Mesendoderm (in vitro differentiated cells): Measurements from ENCODE around the gene MRM1.

Experiments
- DNase-seq: peaks from one replicate; pipeline ENCODE4 v3.0.0; 2013
- H2AK5ac ChIP-seq: 2 replicates; pipeline ENCODE4 v1.6.1; 2013; ENCODE audit warnings: low read length, inconsistent platforms
- H2BK120ac ChIP-seq: 2 replicates; pipeline ENCODE4 v1.6.1; 2013; ENCODE audit warnings: low read depth, mild to moderate bottlenecking, low read length, moderate library complexity, mixed read lengths
- H2BK15ac ChIP-seq: replicated peaks from 2 replicates; pipeline ENCODE4 v1.6.1; 2013; ENCODE audit warnings: low read depth, mild to moderate bottlenecking, moderate library complexity
- H2BK5ac ChIP-seq: 2 replicates; pipeline ENCODE4 v1.6.1; 2013; ENCODE audit warnings: low read length, inconsistent platforms
- H3K18ac ChIP-seq: 2 replicates; pipeline ENCODE4 v1.6.1; 2013; ENCODE audit warnings: mild to moderate bottlenecking, low read length, mixed read lengths
- H3K23ac ChIP-seq: one replicate; pipeline ENCODE4 v1.6.1; 2013; ENCODE audit warnings: low read length
- H3K27ac ChIP-seq: 2 replicates; pipeline ENCODE4 v1.5.1; 2013; ENCODE audit warnings: low read depth, mild to moderate bottlenecking, inconsistent platforms, low read length, moderate library complexity
- H3K27me3 ChIP-seq: 2 replicates; pipeline ENCODE4 v1.6.1; 2013; ENCODE audit warnings: low read length, control low read depth, mild to moderate bottlenecking, inconsistent platforms; ENCODE audit not compliant: insufficient read depth, poor library complexity
- H3K36me3 ChIP-seq: 2 replicates; pipeline ENCODE4 v1.6.1; 2013; ENCODE audit warnings: low read length, inconsistent platforms; ENCODE audit not compliant: control insufficient read depth, insufficient read depth
- H3K4ac ChIP-seq: one replicate; pipeline ENCODE4 v1.6.1; 2013; ENCODE audit warnings: low read depth, mild to moderate bottlenecking, low read length, moderate library complexity
- H3K4me1 ChIP-seq: 2 replicates; pipeline ENCODE4 v1.6.1; 2013; ENCODE audit warnings: low read depth, low read length, inconsistent platforms; ENCODE audit not compliant: control insufficient read depth
- H3K4me2 ChIP-seq: 2 replicates; pipeline ENCODE4 v1.6.1; 2013; ENCODE audit warnings: low read length
- H3K4me3 ChIP-seq: 2 replicates; pipeline ENCODE4 v1.5.1; 2013; ENCODE audit warnings: mild to moderate bottlenecking, low read length
- H3K56ac ChIP-seq: one replicate; pipeline ENCODE4 v1.6.1; 2013; ENCODE audit warnings: low read length
- H3K79me1 ChIP-seq: 2 replicates; pipeline ENCODE4 v1.6.1; 2013; ENCODE audit warnings: low read length, inconsistent platforms
- H3K79me2 ChIP-seq: 2 replicates; pipeline ENCODE4 v1.6.1; 2013; ENCODE audit warnings: mild to moderate bottlenecking, low read length; ENCODE audit not compliant: control insufficient read depth, insufficient read depth
- H3K9ac ChIP-seq: 2 replicates; pipeline ENCODE4 v1.6.1; 2013; ENCODE audit warnings: low read length, inconsistent platforms
- H4K5ac ChIP-seq: one replicate; pipeline ENCODE4 v1.6.1; 2013; ENCODE audit warnings: low read length
- H4K8ac ChIP-seq: one replicate; pipeline ENCODE4 v1.6.1; 2013; ENCODE audit warnings: low read depth, mild to moderate bottlenecking, control low read depth, low read length, moderate library complexity
- WGBS: extraction: QIAGEN DNeasy Blood & Tissue Kit; methylation state at CpG from one replicate; pipeline ENCODE4 v1.1.7; 2013; ENCODE audit warnings: low lambda C conversion rate, missing lambda C conversion rate; ENCODE audit not compliant: insufficient coverage; ENCODE audit errors: extremely low coverage; 5-methylcytosine and 5-hydroxymethylcytosine counted together

The MRM1 gene

GRCh38 chr17:36627101-36627500, 25.7 kb downstream of the MRM1 start:
- Histone ChIP-seq H3K79me1 (no peaks in the 10 kb centered on the region), H3K56ac (no peak overlapping the region), H4K8ac (no peak overlapping the region), H3K4me3 (no peak overlapping the region), H3K4ac (no peak overlapping the region), H3K4me1 (no peaks in the 10 kb centered on the region), H3K79me2 (no peaks in the 10 kb centered on the region), H2BK15ac (no peak overlapping the region), H2BK120ac (no peak overlapping the region), H3K18ac (no peak overlapping the region), H3K27me3 (no peaks in the 10 kb centered on the region), H2AK5ac (no peak overlapping the region), H3K9ac (no peak overlapping the region), H4K5ac (no peak overlapping the region), H2BK5ac (no peak overlapping the region), H3K23ac (no peak overlapping the region), H3K27ac (no peak overlapping the region), H3K36me3 (no peaks in the 10 kb centered on the region), H3K4me2 (no peak overlapping the region)
- no peak for DNase-seq
- no CpG with 5 or more reads among the region's 12 CpGs for WGBS

DNA sequence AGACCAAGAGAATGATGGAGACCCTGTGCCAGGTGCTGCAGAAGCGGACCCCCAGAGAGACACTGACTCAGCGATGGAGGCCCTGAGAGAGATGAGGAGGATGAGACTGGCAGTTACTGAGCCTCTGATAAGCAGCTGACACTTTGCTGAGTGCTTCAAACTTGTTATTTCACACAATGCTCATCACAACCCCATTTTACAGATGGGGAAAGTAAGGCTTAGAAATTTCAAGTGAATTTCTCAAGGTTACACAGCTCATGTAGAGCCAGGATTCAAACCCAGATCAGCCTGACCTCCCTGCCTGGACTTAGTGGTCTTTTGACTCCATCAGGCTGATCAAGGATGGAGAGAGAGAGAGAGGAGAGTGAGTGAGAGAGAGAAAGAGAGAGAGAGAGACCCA, 27.2 kb downstream of the MRM1 start:
- DNase-seq, result no peak
- H3K36me3 ChIP-seq, result no peaks in the 10 kb centered on the region
- H2BK15ac ChIP-seq, result no peak overlapping the region
- no peak overlapping the region for H3K23ac ChIP-seq
- no peak overlapping the region for H3K4me3 ChIP-seq
- H3K4me1 ChIP-seq, result peaks cover 7% of the 10 kb centered on the region
- no peak overlapping the region for H4K5ac ChIP-seq
- H3K56ac ChIP-seq, result no peak overlapping the region
- H2BK120ac ChIP-seq, result no peak overlapping the region
- no CpG with 5 or more reads among the region's 2 CpGs for WGBS
- H3K4me2 ChIP-seq, result no peak overlapping the region
- H3K79me2 ChIP-seq, result no peaks in the 10 kb centered on the region
- H3K27me3 ChIP-seq, result no peaks in the 10 kb centered on the region
- no peak overlapping the region for H2AK5ac ChIP-seq
- no peak overlapping the region for H3K27ac ChIP-seq
- H3K18ac ChIP-seq, result no peak overlapping the region
- no peaks in the 10 kb centered on the region for H3K79me1 ChIP-seq
- no peak overlapping the region for H4K8ac ChIP-seq
- H3K9ac ChIP-seq, result no peak overlapping the region
- no peak overlapping the region for H3K4ac ChIP-seq
- no peak overlapping the region for H2BK5ac ChIP-seq

- Histone ChIP-seq H3K79me2 (no peaks in the 10 kb centered on the region), H2BK15ac (no peak overlapping the region), H3K4me2 (no peak overlapping the region), H3K4me3 (no peak overlapping the region), H3K9ac (no peak overlapping the region), H3K27me3 (no peaks in the 10 kb centered on the region), H3K4ac (no peak overlapping the region), H3K4me1 (peaks cover 7% of the 10 kb centered on the region), H4K8ac (no peak overlapping the region), H3K27ac (no peak overlapping the region), H3K18ac (no peak overlapping the region), H3K23ac (no peak overlapping the region), H2BK120ac (no peak overlapping the region), H3K56ac (no peak overlapping the region), H3K79me1 (no peaks in the 10 kb centered on the region), H2BK5ac (no peak overlapping the region), H3K36me3 (no peaks in the 10 kb centered on the region), H2AK5ac (no peak overlapping the region), H4K5ac (no peak overlapping the region)
- WGBS, result no CpG with 5 or more reads among the region's 14 CpGs
- peak; percentile 75 for DNase-seq
Measured at GRCh38 chr17:36629252-36629847, 28.0 kb downstream of the MRM1 start.

DNA sequence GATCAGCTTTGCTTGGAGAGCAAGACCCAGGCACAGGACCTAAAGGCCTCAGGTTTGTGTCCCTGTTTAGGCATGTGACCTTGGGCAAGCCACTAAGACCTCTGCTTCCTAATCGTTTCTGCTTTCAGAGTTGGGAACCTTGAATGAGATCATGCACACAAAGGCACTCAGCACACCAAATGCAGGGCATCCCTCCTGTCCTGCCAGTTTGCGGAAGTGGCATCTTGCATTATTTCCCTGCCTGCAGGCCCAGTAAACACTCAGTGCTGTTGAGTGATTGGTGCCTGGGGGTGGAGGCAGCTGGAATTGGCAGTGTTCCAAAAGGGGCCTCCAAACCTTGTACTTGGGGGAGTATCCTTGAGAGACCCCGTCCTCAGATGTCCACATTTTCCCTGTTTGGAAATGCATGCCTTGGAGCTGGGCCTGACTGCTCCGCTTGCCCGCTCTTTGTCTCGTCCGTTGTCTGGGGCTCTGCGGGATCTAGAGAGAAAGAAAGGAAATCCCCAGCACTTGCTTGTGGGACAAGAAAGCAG, 28.7 kb downstream of the MRM1 start:
- H4K5ac ChIP-seq, result no peak overlapping the region
- H2BK5ac ChIP-seq, result no peak overlapping the region
- H3K9ac ChIP-seq, result no peak overlapping the region
- no peaks in the 10 kb centered on the region for H3K79me2 ChIP-seq
- H3K4ac ChIP-seq, result no peak overlapping the region
- no peak overlapping the region for H3K18ac ChIP-seq
- H2AK5ac ChIP-seq, result no peak overlapping the region
- H3K36me3 ChIP-seq, result no peaks in the 10 kb centered on the region
- no peak overlapping the region for H4K8ac ChIP-seq
- no peak overlapping the region for H3K23ac ChIP-seq
- H3K27me3 ChIP-seq, result no peaks in the 10 kb centered on the region
- no peak overlapping the region for H3K27ac ChIP-seq
- peaks cover 7% of the 10 kb centered on the region for H3K4me1 ChIP-seq
- H2BK120ac ChIP-seq, result no peak overlapping the region
- H2BK15ac ChIP-seq, result no peak overlapping the region
- no peak overlapping the region for H3K56ac ChIP-seq
- no CpG with 5 or more reads among the region's 8 CpGs for WGBS
- no peak overlapping the region for H3K4me3 ChIP-seq
- H3K4me2 ChIP-seq, result no peak overlapping the region
- DNase-seq, result no peak
- H3K79me1 ChIP-seq, result no peaks in the 10 kb centered on the region

DNA sequence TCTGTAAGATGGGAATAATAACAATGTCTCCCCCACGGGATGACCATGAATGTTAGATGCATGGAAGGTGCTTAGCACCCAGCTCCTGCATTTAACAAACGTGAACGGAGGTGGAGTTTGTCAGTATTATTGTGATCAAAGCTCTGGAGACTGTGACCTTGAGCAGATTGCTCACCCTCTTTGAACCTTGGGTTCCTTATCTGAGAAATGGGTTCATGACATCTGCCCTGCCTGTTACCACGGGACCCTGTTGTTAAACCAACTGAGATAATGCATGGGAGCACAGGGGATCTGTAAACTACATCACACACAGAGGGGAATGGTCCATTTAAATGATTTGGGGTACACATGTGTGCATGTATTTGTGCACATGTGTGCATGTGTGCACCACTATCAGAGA, 29.6 kb downstream of the MRM1 start:
- WGBS, result no CpG with 5 or more reads among the region's 4 CpGs
- no peak for DNase-seq
- Histone ChIP-seq H4K8ac (no peak overlapping the region), H2AK5ac (no peak overlapping the region), H2BK120ac (no peak overlapping the region), H3K4ac (no peak overlapping the region), H3K79me1 (no peaks in the 10 kb centered on the region), H3K27ac (no peak overlapping the region), H3K9ac (no peak overlapping the region), H3K56ac (no peak overlapping the region), H4K5ac (no peak overlapping the region), H3K4me1 (peaks cover 7% of the 10 kb centered on the region), H3K4me2 (no peak overlapping the region), H3K36me3 (no peaks in the 10 kb centered on the region), H3K27me3 (no peaks in the 10 kb centered on the region), H2BK5ac (no peak overlapping the region), H3K18ac (no peak overlapping the region), H3K79me2 (no peaks in the 10 kb centered on the region), H2BK15ac (no peak overlapping the region), H3K4me3 (no peak overlapping the region), H3K23ac (no peak overlapping the region)
